ENCODE measurements around the gene NDUFS8. TPM values are rescaled to one million over a fixed set of nuclear protein-coding genes. Genes with fewer than 3 reads are reported as not detected.

The NDUFS8 gene
- total RNA-seq, 2 experiments from 2014 or later, result 134 to 140 TPM

- intact Hi-C loops (cut with micrococcal nuclease), result no loop called here
- Mint-ChIP-seq H3K27ac (no peak overlapping the region), H3K9me3 (no peaks in the 10 kb centered on the region), H3K36me3 (peaks cover 15% of the 10 kb centered on the region), H3K4me1 (ENCODE audit: low read depth) (no peaks in the 10 kb centered on the region), H3K27me3 (no peaks in the 10 kb centered on the region), H3K4me3 (no peak overlapping the region)
- DNase-seq, result no peak
- ChIA-PET POLR2A (no interaction called here), CTCF (no interaction called here)
These were observed 23.7 kb downstream of the NDUFS8 start for GRCh38 chr11:68053981-68054812.

- Mint-ChIP-seq H3K4me3 (no peak overlapping the region), H3K27me3 (no peaks in the 10 kb centered on the region), H3K4me1 (ENCODE audit: low read depth) (no peaks in the 10 kb centered on the region), H3K9me3 (no peaks in the 10 kb centered on the region), H3K36me3 (peaks cover 6% of the 10 kb centered on the region), H3K27ac (no peak overlapping the region)
- ChIA-PET POLR2A (no interaction called here), CTCF (no interaction called here)
- DNase-seq, result no peak
- intact Hi-C loops (cut with micrococcal nuclease), result no loop called here
These were observed 26.1 kb downstream of the NDUFS8 start for GRCh38 chr11:68056317-68057285.

- Mint-ChIP-seq H3K36me3 (no peaks in the 10 kb centered on the region), H3K9me3 (no peaks in the 10 kb centered on the region), H3K4me1 (ENCODE audit: low read depth) (no peaks in the 10 kb centered on the region), H3K27me3 (no peaks in the 10 kb centered on the region), H3K4me3 (no peak overlapping the region), H3K27ac (no peak overlapping the region)
- POLR2A ChIA-PET, result no interaction called here
- intact Hi-C loops (cut with micrococcal nuclease), result no loop called here
- CTCF ChIA-PET, result no interaction called here
- DNase-seq, result no peak
These were observed 27.3 kb downstream of the NDUFS8 start for GRCh38 chr11:68057807-68058206.

GRCh38 chr11:68061508-68061907, 31.0 kb downstream of the NDUFS8 start:
- H3K36me3 Mint-ChIP-seq, result peaks cover 8% of the 10 kb centered on the region
- H3K27ac Mint-ChIP-seq, result no peak overlapping the region
- intact Hi-C loops (cut with micrococcal nuclease), result no loop called here
- H3K4me3 Mint-ChIP-seq, result no peak overlapping the region
- no peaks in the 10 kb centered on the region for H3K27me3 Mint-ChIP-seq
- no peaks in the 10 kb centered on the region for H3K9me3 Mint-ChIP-seq
- no peak for DNase-seq
- no peaks in the 10 kb centered on the region for H3K4me1 Mint-ChIP-seq (ENCODE audit: low read depth)
- CTCF ChIA-PET, result no interaction called here
- POLR2A ChIA-PET, result interaction anchor here (0.7 kb wide), 1 partner anchor 10 kb away, joined by 3 read pairs; no protein-coding TSS in a partner anchor

GRCh38 chr11:68064926-68065325, 34.4 kb downstream of the NDUFS8 start:
- intact Hi-C loops (cut with micrococcal nuclease), result no loop called here
- no peak overlapping the region for H3K4me3 Mint-ChIP-seq
- CTCF ChIA-PET, result no interaction called here
- H3K27me3 Mint-ChIP-seq, result no peaks in the 10 kb centered on the region
- no peaks in the 10 kb centered on the region for H3K9me3 Mint-ChIP-seq
- POLR2A ChIA-PET, result interaction anchor here (0.6 kb wide), 1 partner anchor 15 kb away, joined by 3 read pairs; no protein-coding TSS in a partner anchor
- H3K4me1 Mint-ChIP-seq (ENCODE audit: low read depth), result no peaks in the 10 kb centered on the region
- no peak overlapping the region for H3K27ac Mint-ChIP-seq
- peaks cover 13% of the 10 kb centered on the region for H3K36me3 Mint-ChIP-seq
- no peak for DNase-seq

- Mint-ChIP-seq H3K4me3 (no peak overlapping the region), H3K36me3 (peaks cover 19% of the 10 kb centered on the region), H3K27me3 (no peaks in the 10 kb centered on the region), H3K4me1 (ENCODE audit: low read depth) (no peaks in the 10 kb centered on the region), H3K27ac (no peak overlapping the region), H3K9me3 (no peaks in the 10 kb centered on the region)
- no peak for DNase-seq
- ChIA-PET POLR2A (no interaction called here), CTCF (no interaction called here)
- intact Hi-C loops (cut with micrococcal nuclease), result no loop called here
These were observed 35.4 kb downstream of the NDUFS8 start for GRCh38 chr11:68065841-68066240.

GRCh38 chr11:68066742-68067141, 36.3 kb downstream of the NDUFS8 start:
- H3K36me3 Mint-ChIP-seq, result peaks cover 19% of the 10 kb centered on the region
- no peak for DNase-seq
- intact Hi-C loops (cut with micrococcal nuclease), result no loop called here
- H3K27ac Mint-ChIP-seq, result no peak overlapping the region
- no peak overlapping the region for H3K4me3 Mint-ChIP-seq
- CTCF ChIA-PET, result interaction anchor here (0.7 kb wide), 1 partner anchor 142 kb away, joined by 3 read pairs; no protein-coding TSS in a partner anchor
- POLR2A ChIA-PET, result no interaction called here
- H3K27me3 Mint-ChIP-seq, result no peaks in the 10 kb centered on the region
- no peaks in the 10 kb centered on the region for H3K4me1 Mint-ChIP-seq (ENCODE audit: low read depth)
- no peaks in the 10 kb centered on the region for H3K9me3 Mint-ChIP-seq

GRCh38 chr11:68067991-68068390, 37.5 kb downstream of the NDUFS8 start:
- ChIA-PET POLR2A (no interaction called here), CTCF (no interaction called here)
- Mint-ChIP-seq H3K4me3 (no peak overlapping the region), H3K27me3 (no peaks in the 10 kb centered on the region), H3K4me1 (ENCODE audit: low read depth) (no peaks in the 10 kb centered on the region), H3K9me3 (no peaks in the 10 kb centered on the region), H3K27ac (no peak overlapping the region), H3K36me3 (peaks cover 19% of the 10 kb centered on the region)
- no peak for DNase-seq
- intact Hi-C loops (cut with micrococcal nuclease), result no loop called here

GRCh38 chr11:68071281-68072048, 41.0 kb downstream of the NDUFS8 start:
- H3K36me3 Mint-ChIP-seq, result peaks cover 11% of the 10 kb centered on the region
- ChIA-PET CTCF (no interaction called here), POLR2A (interaction anchor here (0.5 to 1.0 kb wide), 2 partner anchors 10 to 260 kb away, joined by 3 read pairs; no protein-coding TSS in a partner anchor)
- DNase-seq, result no peak
- H3K4me3 Mint-ChIP-seq, result no peak overlapping the region
- H3K27me3 Mint-ChIP-seq, result no peaks in the 10 kb centered on the region
- H3K9me3 Mint-ChIP-seq, result no peaks in the 10 kb centered on the region
- H3K27ac Mint-ChIP-seq, result no peak overlapping the region
- H3K4me1 Mint-ChIP-seq (ENCODE audit: low read depth), result no peaks in the 10 kb centered on the region
- intact Hi-C loops (cut with micrococcal nuclease), result no loop called here

GRCh38 chr11:68074584-68075352, 44.3 kb downstream of the NDUFS8 start:
- Mint-ChIP-seq H3K27me3 (no peaks in the 10 kb centered on the region), H3K27ac (no peak overlapping the region), H3K9me3 (no peaks in the 10 kb centered on the region), H3K4me3 (no peak overlapping the region), H3K4me1 (ENCODE audit: low read depth) (no peaks in the 10 kb centered on the region), H3K36me3 (peaks cover 7% of the 10 kb centered on the region)
- ChIA-PET CTCF (no interaction called here), POLR2A (no interaction called here)
- DNase-seq, result no peak
- intact Hi-C loops (cut with micrococcal nuclease), result no loop called here

- Mint-ChIP-seq H3K27me3 (no peaks in the 10 kb centered on the region), H3K4me3 (no peak overlapping the region), H3K9me3 (no peaks in the 10 kb centered on the region), H3K27ac (no peak overlapping the region), H3K36me3 (no peaks in the 10 kb centered on the region), H3K4me1 (ENCODE audit: low read depth) (no peaks in the 10 kb centered on the region)
- ChIA-PET CTCF (no interaction called here), POLR2A (no interaction called here)
- intact Hi-C loops (cut with micrococcal nuclease), result no loop called here
- DNase-seq, result no peak
These were observed 46.0 kb downstream of the NDUFS8 start for GRCh38 chr11:68076371-68077042.
